ENCODE data around the gene PRLHR.

The PRLHR gene

DNA sequence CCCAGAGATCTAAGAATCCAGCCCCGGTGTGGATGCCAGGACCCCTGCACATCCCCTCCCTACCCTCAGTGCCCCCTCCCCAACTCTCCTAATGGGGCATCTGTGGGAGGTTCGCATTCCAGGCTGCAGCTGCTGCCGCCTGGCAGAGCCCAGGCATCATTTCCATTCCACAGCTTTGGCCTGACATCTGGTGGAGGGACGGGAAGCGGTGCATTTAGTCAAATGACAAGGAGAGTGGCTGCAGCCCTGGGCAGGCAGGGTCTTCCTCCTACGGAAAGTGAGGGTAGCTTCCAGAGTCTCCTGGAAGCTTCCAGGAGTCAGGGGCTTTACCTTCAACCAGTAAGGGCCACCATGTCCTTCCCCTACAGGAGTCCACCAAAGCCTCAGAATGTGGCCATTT lies 30.8 kb downstream of the PRLHR start:
- in situ Hi-C loops (cut with HindIII; ENCODE audit: low sequenced_read_pairs) = no loop called here

DNA sequence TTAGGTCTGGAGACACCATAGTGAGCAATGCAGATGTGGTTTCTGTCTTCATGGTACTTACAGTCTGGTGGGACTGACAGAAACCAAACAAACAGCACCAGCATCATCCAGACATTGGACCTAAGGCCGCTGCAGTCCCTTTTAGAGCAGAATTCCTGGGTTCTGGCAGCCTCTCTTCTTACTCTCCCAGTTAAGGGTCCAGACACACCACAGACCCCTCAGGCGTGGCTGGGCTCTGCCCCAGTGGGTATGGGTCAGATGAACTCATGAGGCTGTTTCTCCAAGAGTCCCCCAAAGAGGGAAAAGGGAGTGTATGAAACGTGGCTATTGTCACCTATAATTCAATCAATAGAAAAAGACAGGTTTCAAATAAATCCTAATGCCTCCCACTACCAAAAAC lies 31.3 kb downstream of the PRLHR start:
- in situ Hi-C loops (cut with HindIII; ENCODE audit: low sequenced_read_pairs) = no loop called here

DNA sequence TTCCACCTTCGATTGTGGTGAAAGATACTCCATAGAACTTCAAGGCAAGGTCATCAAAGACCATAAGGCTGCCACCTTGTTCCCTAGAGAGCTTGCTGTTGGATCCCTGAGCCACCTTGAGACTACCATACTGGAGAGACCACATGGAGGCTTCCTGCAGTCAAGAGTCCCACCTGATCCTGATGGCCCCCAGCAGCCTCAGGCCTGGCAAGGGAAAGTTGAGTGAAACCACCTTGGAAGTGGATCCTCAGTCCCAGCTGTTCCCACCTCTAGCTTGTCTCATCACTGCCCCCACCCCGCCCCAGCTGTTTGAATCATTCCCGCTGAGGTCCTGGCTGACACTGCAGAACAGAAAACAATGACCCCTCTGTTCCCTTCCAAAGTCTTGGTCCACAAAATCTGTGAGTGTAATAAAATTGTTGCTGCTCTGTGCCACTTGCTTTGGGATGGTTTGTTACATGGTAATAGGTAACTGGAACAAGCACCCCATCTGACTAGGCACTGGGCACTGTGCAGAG lies 32.0 kb downstream of the PRLHR start:
- in situ Hi-C loops (cut with HindIII; ENCODE audit: low sequenced_read_pairs) = no loop called here

DNA sequence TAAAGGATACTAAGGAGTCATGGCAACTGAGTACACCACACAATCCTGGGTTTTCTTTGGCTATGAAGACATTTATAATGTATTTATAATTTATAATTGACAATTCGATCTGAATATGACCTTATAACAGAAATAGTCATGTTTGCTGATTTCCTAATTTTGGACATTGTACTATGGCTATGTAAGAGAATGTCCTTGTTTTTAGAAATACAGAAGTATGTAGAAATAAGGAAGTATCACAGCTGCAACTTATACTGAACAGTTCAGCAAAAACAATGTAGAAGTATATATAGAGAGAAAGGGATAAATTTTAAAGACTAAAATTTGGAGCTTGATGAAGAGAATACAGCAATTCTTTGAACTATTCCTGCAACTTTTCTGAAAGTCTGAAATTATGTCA lies 32.6 kb downstream of the PRLHR start:
- in situ Hi-C loops (cut with HindIII; ENCODE audit: low sequenced_read_pairs) = no loop called here

DNA sequence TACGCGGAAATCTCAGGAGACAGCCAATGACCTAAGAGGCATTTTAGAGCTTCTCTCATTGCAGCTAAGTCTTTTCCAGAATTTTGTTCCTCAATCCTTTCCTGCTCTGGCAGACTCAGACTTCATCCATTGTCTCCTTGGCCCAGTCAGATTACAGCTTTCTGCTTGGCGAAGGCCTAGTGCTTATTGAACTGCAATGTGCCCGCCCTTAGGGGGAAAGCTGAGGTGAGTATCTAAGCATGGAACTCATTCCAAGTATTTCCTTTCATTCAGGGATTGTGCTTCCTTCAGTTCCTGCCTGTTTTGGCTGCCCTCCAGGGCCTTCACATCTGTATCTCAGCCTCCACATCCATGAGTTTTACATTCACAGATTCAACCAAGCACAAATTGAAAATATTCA lies 37.5 kb downstream of the PRLHR start:
- in situ Hi-C loops (cut with HindIII; ENCODE audit: low sequenced_read_pairs) = no loop called here

DNA sequence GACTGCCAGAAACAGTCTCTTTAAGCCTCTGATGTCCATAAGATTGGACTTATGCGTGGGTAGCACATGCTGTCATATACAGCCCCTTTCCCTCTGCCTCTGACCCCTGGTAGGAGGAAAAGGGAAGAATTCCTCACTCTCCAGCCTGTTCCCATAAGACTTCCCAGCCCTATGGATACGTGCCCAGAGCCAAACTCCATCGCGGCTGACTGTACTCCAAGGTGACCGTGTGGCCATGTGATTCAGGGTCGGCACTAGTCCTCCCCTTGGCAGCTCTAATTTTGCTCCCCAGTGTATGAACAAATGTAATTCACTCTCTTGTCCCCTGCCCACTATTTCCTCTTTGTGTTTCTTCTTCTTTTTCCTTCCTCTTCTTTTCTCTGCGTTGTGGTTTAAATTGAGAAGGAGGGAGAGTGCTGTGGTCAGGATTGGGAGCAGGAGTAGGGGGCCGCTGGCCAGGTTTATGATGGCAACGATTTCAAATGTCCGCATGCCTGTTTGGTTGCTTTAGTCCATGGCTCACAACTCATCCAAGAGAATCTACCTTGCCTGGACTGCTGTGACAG lies 43.8 kb downstream of the PRLHR start:
- in situ Hi-C loops (cut with HindIII; ENCODE audit: low sequenced_read_pairs) = no loop called here

DNA sequence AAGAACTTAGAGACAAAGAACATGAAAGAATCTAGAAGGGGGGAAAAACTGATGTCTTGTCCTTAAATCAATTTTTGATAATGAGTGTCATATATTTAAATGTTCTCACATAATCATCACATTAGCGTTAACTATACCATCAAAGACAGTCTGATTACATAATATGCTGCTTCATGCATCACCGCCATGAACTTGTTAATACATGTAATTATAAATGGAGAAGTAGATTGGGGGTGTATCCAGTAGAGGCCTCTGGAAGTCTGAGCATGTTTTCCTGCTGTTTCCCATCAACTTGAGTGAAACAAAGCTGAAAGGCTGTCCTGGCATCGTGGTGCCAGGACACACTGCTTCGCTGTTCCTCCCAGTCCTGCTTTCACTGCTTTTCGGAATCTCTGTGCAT lies 48.2 kb downstream of the PRLHR start:
- in situ Hi-C loops (cut with HindIII; ENCODE audit: low sequenced_read_pairs) = no loop called here

DNA sequence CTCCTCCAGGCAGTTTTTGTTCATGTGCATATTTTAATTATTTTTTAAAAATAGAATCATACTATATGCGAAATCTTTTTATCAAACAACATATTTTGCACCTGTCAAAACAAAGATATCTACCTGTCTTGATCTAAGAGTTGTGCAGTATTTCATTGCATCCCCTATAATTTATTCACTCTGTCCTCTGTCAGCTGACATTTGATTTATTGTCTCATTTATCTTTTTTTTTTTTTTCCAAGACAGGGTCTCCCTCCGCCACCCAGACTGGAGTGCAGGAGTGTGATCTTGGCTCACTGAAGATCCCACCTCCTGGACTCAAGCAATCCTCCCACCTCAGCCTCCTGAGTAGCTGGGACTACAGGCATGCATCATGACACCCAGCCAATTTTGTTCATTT lies 49.0 kb downstream of the PRLHR start:
- in situ Hi-C loops (cut with HindIII; ENCODE audit: low sequenced_read_pairs) = no loop called here

DNA sequence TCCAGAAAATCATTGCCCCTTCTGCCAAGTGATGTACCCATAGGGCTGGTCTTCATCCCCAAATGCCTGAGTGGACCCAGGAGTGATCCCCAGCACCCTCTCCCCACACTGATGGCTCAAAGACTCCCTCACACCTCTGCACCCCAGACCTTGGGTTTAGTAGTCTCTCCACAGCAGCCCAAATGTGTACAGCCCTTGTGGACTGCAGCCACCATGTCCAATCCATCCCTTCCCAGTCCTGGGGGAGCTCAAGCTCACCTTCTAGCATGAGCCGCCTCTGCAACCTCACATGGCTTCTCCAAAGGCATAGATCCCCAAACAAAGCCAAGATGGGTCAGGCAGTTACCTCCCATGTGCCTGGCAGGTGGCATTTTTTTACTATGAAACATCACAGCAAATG lies 50.1 kb downstream of the PRLHR start:
- in situ Hi-C loops (cut with HindIII; ENCODE audit: low sequenced_read_pairs) = no loop called here

DNA sequence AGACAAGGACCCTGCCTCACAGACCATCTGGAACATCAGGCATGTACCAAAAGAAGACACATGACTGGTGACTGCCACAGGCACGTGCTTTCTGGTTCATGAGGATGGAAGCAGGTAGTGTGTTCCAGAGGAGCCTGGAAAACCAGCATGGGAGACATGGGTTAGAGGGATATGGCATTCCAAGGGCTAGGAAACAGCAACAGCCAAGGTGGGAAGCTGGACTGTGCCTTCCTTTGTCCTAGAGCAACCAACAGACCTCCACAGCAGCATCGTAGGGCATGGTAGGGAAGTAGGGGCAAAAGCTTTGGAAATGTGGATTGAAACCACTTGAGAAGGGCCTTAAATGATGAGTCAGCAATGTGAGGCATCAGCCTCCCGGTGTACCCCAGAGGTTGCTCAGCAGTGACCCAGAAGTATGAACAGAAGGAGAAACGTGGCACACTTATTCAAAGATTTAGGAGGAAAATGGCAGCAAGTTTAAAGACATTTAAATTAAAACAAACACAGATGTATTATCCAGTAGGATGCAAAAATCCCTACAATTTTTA lies 51.0 kb downstream of the PRLHR start:
- in situ Hi-C loops (cut with HindIII; ENCODE audit: low sequenced_read_pairs) = no loop called here

DNA sequence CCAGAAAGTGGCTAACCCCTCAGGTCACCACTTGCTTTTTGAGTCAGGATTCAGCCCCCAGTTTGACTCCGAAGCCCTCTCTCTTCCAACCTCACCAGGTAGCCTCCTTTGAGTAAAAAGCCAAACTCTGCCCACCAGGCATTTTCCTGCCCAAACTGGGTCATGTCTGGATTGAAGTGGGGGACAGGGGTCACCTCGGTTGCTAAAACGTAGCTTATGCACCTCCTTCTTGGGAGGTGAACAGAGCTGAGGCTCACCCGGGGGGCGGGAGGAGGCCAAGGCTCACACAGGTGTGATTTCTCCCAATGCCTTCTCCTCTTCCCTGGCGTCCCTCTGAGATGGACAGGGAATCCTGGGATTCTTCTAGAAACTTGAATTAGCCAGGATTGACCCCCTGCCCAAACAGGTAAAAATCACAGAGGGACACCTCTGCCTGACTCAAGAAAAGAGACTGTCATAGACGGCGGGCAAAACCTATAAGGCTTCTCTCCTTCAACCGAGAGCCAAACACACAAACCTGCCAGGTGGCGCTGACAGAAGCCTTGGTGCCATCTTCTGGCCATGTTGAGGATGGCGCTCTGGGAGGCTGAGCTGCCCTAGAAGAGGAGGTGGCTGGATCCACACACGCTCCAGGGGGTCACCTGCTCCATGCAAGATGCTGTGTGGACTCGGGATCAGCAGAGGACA lies 51.6 kb downstream of the PRLHR start:
- in situ Hi-C loops (cut with HindIII; ENCODE audit: low sequenced_read_pairs) = no loop called here

DNA sequence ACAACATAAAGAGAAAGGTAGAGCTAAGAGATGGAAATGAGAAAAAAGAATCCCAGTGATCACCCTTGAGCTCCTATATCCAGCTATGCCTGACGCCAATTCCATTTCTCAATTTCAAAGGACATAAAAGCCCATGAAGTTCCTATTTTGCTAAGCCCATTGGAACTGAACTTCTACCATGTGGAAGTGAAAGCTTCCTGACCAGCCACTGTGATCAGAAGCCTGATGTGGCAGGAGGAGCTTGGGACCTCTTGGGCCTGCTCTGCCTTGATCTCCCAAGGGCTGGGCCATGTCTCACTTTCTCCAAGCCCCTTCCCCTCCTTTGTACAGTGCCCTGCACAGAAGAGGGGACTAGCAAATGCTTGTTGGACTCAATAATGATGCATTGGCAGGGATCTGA lies 52.7 kb downstream of the PRLHR start:
- in situ Hi-C loops (cut with HindIII; ENCODE audit: low sequenced_read_pairs) = no loop called here

DNA sequence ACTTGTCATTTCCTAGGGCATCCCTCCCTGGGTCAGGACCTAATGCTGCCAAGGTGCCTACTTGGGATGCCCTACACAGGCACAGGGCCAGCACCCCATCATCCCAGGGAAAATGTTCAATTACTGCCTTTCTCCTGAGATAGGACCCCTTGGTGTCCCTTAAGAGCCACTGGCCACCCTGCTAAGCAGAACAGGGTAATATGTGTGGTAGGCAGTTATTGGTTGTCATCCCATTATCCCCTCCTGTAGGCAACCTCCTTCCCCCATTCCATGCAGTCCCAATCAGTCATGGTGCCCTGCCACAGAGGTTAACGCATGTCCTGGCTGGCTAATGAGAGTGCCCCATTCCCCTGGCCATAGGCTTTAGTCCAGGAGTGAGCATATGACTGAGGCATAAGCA lies 53.2 kb downstream of the PRLHR start:
- in situ Hi-C loops (cut with HindIII; ENCODE audit: low sequenced_read_pairs) = no loop called here

DNA sequence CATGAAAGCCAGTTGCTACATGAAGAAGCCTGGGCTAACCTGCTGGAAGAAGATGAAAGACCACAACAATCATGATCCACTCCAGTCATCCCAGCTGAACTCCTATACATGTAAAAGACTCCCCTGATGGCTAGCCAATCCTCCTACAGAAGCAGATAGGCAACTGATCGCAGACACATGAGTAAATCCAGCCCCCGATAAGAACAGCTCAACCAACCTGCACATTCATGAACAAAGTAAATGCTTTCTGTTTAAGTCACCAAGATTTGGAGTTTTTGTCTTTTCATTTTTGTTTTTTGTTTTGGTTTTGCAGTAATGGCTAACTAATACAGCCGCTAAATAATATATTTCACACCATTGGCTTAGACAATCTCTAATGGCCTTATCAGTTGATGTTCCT lies 53.7 kb downstream of the PRLHR start:
- in situ Hi-C loops (cut with HindIII; ENCODE audit: low sequenced_read_pairs) = no loop called here
